NCI-H2227 (cell line): Measurements from ENCODE around the gene BIRC3.

Experiments
- DNase-seq: peaks from one replicate; lab custom pipeline; 2025; ENCODE audit not compliant: unreplicated experiment; lab: John Stamatoyannopoulos, UW

The BIRC3 gene

GRCh38 chr11:102317099-102317767, at the start of gene BIRC3:
TSS of gene BIRC3 (plus strand) at chr11:102317484. CDS start at chr11:102324510, 7,026 bp downstream.
- DNase-seq = peak; percentile 76

- no peak for DNase-seq
Measured at GRCh38 chr11:102267609-102268008, 49.7 kb upstream of the BIRC3 start.

- DNase-seq = peak; percentile 65
Measured at GRCh38 chr11:102268083-102268984, 49.0 kb upstream of the BIRC3 start.

- DNase-seq = no peak
Measured at GRCh38 chr11:102268985-102269470, 48.3 kb upstream of the BIRC3 start.

- no peak for DNase-seq
Measured at GRCh38 chr11:102269927-102270326, 47.4 kb upstream of the BIRC3 start.

GRCh38 chr11:102272047-102272824, 45.0 kb upstream of the BIRC3 start:
- no peak for DNase-seq

GRCh38 chr11:102274628-102275027, 42.7 kb upstream of the BIRC3 start:
- no peak for DNase-seq

- no peak for DNase-seq
Measured at GRCh38 chr11:102276362-102276761, 40.9 kb upstream of the BIRC3 start.

GRCh38 chr11:102276783-102277182, 40.5 kb upstream of the BIRC3 start:
- DNase-seq = no peak

- DNase-seq = no peak
Measured at GRCh38 chr11:102279641-102280170, 37.6 kb upstream of the BIRC3 start.

GRCh38 chr11:102280245-102280833, 36.9 kb upstream of the BIRC3 start:
- no peak for DNase-seq

GRCh38 chr11:102283116-102283485, 34.2 kb upstream of the BIRC3 start:
- DNase-seq = no peak

- no peak for DNase-seq
Measured at GRCh38 chr11:102284008-102284407, 33.3 kb upstream of the BIRC3 start.

GRCh38 chr11:102286292-102286691, 31.0 kb upstream of the BIRC3 start:
- DNase-seq = no peak

- DNase-seq = peak; percentile 81
Measured at GRCh38 chr11:102287964-102288724, 29.1 kb upstream of the BIRC3 start.

- no peak for DNase-seq
Measured at GRCh38 chr11:102288725-102289083, 28.6 kb upstream of the BIRC3 start.

- no peak for DNase-seq
Measured at GRCh38 chr11:102289592-102289991, 27.7 kb upstream of the BIRC3 start.

- DNase-seq = no peak
Measured at GRCh38 chr11:102291831-102292230, 25.5 kb upstream of the BIRC3 start.

GRCh38 chr11:102292933-102293332, 24.4 kb upstream of the BIRC3 start:
- no peak for DNase-seq
